Stimulated activated CD8-positive, alpha-beta memory T cell treated with anti-CD3 and anti-CD28 coated beads, Interleukin-15, amount 100 ng/mL, for 48 hours (primary cell): ENCODE results near the gene PTPRD.

Experiments
- DNase-seq, 2 donors: peaks; one replicate each; pipeline ENCODE4 v3.0.0-alpha.2; 2020; ENCODE audit warnings: low read depth in 2 of 2

Gene PTPRD

DNA sequence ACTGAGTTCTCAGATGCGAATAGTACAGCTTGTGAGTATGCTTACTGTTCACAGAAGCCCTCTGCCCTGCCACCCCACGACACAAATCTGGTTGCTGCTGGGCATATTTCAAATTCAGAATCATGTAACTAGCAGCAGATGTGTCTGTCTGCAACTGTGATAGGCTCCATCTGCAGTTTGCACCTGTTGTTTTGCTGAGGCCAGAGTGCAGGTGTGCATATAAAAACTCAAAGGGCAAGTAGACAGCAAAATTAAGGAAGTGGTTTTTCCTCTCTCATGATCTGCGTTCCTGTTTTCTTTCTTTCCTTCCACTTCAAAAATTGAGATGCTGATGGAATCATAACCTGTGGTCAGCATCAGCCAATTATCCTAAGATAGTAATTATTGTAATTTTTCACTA is 1000.5 kb downstream of the PTPRD start:
- DNase-seq: no peak

DNA sequence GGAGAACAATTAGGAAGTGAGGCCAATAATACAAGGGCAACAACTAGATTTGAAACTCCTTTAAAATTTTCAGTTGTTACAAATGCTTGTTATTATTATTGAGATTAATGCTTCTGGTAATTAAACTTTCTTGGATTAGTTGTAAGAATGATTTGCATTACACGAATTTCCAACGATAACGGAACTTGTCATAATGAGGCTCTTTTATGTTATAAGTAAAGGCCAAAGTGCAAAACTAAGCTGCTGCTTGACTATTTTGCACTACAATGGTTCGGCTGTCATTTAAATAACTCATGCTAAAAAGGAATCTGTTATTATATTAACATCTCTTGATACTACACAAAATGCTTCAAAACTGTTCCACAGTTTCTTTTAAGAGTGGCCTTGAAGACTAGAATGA is 1007.1 kb downstream of the PTPRD start:
- no peak for DNase-seq

DNA sequence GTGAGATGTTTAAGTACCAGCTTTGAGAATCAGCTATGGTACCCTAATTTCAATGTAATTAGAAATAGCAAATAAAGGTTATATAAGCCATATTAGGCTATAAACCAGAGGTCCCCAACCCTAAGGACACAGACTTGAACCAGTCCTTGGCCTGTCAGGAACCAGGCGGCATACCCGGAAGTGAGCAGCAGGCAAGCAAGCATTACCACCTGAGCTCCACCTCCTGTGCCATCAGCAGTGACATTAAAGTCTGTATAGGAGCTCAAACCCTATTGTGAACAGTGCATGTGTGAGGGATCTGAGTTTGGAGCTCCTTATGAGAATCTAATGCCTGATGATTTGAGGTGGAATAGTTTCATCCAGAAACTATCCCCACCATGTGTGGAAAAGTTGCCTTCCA is 1009.5 kb downstream of the PTPRD start:
- no peak for DNase-seq

DNA sequence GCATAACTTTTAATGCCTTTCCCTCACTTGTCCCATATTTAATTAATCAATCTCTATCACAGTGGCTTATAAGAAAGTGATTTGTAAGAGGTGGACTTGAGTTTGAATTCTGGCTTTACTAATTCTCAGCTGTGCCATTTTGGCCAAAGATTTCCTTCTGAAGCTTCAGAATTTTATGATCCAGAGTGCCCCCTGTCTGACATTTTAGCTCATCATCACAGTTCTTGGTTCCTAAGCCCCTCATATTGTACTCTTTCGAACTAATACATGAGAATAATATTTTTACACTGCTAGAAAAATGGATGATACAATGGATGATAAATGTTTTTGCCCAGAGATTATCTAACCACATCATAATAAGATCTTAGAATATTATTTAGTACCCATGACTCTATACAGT is 1014.1 kb downstream of the PTPRD start:
- no peak for DNase-seq

DNA sequence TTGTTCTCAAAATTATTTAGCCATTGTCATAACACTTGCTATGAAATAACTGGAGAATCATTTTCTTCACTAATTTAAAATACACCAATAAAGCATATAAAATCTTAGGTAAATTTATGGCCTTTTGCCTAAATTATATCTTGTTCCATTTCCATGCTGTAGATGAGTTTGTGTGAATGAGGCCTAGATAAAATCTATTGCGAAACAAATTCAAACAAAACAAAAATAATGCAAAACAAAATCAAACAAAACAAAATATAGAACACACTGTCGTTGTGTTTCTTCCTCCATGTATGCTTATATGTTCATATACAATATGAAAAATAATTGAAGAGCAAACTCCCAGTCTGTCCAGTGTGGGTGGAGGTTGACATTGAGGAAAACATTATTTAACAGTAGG is 1020.7 kb downstream of the PTPRD start:
- DNase-seq: no peak

DNA sequence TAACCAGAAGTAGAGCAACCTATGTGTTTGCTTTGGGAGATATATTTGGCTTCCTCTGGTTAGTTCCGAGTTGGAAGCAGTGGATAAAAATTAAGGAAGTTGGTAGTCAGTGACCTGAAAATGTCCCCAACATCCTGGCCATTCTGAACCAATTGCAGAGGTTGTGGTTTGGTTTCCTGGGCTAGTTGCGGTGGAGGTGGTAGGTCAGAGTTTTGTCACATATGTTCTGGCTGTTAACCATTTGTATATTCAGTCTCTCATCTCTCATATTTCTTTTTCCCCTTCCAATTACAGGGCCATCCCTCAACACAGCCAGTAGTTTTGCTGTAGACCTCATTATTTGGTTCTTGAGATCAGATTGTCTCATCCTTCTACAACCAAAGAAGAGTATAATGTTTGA is 1026.9 kb downstream of the PTPRD start:
- no peak for DNase-seq

DNA sequence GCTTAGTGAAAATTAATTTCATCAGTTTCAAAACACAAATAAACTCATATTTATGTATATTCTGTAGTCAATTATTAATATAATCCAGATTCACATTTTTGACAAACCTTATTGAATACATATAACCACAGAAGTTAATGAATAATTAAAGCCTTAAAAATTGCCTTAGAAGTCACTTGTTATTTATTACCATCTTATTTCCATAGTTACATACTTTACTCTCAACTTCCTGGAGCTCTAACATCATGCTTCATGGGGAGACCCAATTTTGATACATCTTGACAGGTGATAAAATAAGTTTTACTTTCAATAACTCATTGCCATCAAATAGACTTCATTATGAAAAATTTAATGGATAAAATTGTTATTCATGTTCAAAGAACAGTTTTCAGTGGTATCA is 1038.7 kb downstream of the PTPRD start:
- DNase-seq: no peak

DNA sequence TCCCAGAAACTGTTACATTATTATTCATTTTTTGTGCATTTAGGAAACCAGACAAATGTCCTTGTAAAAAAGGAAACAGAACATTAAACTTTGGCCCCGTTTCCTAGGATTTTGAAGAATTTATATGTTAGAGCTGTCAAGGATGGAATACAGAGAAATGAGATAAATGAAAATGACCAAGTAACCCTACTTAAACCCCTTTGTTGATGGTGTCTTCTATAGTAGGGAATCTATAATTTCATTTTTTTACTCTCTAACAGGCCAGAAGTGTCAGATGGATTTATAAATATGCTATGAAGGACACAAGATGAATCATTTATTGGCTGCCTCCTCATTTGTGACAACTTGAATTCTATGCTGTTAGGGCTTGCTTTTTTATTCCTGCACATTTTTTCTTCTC is 1047.1 kb downstream of the PTPRD start:
- DNase-seq: no peak

DNA sequence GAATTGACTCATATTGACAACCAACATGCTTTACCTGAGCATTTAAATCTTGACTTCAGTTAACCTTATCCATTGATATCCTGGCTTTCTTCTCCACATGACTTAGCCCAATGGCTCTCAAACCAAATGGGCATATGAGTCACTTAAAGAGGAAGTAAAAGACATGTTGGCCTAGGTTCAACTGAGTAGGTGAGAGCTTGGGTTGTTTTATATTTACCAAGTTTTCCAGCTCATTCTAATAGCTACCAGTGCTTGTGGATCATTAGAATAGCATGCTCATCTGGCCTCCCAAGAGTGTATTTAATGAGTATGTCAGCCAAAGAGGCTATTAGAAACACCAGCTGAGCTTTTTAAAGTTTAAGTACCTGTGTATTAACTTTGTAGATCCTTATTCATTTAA is 1049.0 kb downstream of the PTPRD start:
- DNase-seq: no peak

DNA sequence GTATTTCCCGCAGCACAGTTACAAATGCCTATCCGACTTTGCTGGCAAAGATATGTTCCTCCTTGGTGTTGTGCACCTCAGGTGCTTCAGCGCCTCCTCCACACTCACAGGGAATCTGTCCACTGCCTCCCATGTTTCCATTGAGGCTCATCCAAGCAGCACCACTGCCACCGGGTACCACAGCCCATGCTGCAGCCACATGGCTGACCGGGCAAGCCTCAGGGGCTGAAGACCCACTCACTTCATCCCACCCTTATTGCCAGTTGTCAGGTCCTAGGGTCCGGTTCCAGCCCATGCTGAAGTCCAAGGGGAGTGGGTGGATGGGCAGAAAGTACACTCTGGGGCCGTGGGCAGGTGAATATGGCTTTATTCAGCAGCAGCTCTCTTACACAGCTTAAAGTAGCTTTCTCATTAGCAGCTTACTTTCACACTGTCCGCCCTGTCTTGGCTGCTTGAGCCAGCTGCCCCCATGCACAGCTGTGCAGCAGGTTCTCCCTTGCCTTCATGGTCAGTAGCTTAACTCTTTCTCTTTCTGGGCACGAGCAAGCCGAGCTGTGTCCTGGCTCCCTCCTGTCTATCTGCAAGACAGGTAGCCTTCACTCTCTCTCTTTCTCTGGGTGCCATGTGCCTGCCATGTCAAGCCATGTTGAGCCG is 1052.3 kb downstream of the PTPRD start:
- DNase-seq: no peak

DNA sequence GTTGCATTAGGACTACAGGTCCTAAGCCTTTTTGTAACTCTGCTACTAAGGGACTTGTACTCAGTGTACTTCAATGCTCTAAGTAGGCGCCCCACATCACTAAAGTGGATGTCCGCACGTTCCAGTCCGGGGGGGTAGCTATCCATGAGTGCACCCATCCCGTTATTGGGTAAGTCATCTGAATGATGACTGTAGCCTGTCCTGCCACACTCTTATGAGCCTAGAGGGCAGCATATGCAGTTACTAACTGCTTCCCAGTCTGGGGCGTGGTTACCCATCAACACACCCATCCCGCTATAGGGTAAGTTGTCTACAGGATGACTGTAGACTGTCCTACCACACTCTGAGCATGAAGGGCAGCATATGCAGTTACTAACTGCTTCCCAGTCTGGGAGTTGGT is 1053.9 kb downstream of the PTPRD start:
- no peak for DNase-seq

DNA sequence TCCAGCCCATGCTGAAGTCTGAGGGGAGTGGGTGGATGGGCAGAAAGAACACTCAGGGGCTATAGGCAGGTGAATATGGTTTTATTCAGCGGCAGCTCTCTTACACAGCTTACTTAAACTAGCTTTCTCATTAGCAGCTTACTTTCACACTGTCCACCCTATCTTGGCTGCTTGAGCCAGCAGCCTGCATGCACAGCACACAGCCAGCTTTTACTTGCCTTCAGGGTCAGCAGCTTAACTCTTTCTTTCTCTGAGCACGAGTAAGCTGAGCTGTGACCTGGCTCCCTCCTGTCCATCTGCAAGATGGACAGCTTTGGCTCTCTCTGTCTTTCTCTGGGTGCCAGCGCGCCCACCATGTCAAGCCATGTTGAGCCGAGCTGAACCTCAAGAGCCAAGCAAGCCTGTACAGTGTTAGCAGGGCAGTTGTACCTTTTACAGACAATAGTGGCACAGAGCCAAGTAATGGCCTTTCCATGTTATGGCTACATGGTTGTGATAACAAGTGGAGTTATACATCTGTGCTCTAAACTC is 1054.9 kb downstream of the PTPRD start:
- DNase-seq: no peak

DNA sequence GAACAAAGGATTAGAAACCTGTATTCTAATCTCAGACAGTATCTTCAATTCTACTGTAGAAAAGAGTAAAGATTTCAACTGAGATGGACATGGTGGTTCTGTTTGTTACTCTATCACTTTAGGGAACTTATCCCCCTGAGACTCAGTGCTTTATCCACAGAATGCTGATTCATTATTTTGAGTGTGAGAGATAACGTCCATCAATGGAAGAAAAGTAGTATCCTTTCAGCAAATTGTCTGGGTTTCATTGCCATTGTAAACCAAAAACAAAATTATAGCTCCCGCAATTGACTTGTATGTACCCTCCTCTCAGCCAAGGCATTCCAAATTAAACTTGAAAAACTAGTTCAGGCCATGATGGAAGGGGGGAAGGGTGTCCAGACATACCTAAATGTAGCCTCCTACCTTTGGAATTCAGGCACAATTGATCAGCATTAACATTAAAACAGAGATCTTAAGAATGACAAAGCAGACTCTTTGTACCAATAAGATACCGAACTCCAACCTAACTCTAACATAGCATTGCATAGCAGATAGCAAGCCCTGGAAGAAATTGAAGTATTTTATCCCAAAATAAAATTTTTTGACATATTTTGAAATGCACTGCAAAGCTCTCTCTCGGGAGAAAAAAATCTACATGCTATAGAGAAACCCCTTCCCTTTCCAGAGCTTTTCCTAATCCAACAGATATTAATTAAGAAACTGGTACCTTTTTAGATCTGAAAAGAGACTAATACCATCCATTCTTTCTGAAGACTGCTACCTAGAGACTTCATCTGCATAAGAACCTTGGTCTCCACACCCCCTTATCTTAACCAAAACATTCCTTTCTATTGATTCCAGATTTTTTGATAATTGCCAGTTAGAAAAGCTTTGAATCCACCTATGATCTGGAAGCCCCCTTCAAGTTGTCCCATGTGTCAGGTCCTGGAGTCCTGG is 1055.7 kb downstream of the PTPRD start:
- DNase-seq: no peak

DNA sequence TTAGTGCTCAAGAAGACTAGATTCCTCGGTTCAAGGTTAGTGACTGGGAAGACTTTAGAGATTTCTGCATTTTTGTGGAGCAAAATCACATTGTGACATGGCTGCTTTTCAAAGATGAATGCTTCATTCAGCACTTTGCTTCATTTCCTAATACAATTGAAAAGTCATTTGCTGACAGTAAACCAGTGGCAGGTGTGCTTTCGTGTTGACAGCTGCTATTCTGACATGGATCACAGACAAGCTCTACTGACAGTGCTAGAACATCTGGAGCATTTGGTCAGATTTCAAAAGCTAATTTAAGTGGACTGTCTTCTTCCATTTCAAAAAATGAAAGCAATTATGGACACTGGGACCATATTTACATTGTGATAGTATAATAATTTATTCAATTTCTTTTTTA is 1060.1 kb downstream of the PTPRD start:
- no peak for DNase-seq

DNA sequence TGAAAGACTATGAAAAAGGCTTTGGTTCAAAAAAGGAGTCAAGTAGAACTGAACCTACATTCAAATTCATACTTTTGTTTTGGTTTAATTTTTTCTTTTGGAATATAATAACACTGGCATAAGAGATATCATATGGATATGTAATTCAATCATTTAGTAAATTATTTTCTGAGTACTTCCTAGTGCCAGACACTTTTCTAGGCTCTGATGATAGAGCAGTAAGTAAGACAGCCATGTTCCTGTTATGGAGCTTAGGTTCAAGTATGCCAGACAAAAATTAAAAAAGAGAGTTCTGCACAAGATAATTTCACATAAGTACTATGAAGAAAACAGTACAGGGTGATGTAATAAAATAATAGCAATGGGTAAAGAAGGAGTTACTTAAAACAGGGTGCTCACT is 1074.0 kb downstream of the PTPRD start:
- no peak for DNase-seq

DNA sequence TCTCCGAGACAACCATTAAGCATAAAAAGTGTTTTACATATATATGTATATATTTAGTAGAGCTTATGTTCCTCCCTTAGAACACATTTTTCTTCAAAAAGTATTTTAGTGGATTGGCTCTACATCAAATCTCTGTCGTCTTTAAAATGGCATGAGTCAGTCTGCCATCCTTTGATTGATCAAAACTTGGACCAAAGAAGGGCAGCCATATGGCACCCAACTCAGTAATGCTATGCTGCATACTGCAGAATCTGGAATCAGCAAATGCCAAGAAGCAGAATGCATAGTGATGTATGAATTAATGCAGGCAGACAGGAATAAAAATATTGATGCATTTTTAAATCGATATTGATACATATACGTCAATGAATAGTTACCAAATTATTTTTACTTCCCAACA is 1074.4 kb downstream of the PTPRD start:
- no peak for DNase-seq

DNA sequence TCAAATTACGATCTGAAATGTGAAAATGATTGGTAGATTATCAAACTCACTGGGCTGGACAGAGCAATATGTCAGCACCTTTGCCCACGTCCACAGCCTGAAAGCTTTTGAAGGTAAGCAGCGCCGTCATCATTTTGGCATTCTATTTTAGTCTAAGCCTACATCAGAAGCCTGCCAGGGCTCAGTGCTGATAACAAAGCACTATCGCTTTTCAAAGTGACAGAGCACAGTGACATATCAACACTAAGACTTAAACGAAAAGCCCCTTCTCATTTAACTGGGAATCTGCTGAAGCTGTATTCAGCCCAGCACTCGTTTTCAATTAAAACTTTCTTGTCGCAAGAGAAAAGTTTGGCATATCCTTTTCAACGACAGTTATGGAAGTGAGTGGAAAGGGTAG is 1076.3 kb downstream of the PTPRD start:
- DNase-seq: no peak

DNA sequence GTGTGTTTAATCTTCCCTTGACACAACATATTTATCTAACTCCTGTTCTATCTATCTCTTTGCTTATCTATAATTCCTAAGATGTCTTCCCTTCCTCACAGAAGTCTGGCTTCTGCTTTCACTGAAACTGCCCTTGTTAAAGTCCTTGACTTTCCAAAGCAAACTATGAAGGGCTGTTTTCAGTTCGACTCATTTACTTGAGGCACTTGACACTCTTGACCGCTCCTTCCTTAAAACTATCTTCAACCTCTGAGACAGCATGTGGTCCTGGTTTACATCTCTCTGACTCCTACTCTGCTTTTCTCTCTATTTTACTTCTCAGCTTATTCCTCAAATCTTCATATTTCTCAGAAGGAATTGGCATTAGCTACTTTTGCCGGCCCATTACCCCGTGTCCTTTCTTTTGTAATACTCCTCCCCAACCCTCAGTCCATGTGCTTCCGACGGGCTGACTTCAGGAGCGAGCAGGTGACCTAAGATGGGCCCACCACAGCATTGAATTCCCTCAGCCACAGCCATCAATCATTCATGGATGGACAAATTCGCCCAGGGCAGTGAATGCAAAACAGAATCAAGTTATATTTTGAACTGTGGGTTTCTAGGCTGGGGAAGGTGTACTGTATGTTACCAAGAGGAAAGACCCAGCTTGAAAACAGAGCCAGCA is 1089.2 kb downstream of the PTPRD start:
- DNase-seq: no peak

DNA sequence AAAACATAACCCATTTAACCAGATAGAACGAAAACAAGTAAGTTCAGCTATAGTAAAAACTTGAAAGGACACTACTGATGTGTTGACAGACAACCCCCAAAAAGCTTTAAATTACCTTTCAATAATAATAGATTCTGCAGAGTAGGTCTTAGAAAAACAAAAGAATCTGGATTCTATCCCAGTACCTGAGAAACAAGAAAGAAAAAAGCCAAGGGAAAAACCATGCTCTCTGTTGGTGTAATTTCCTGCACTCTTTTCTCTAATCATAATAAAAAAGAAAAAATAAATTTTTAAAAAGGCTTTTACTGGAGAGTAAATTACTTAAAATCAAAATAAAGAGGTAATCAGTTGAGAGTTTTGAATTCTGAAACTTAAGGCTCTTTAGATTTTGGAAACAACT is 1090.4 kb downstream of the PTPRD start:
- DNase-seq: no peak

DNA sequence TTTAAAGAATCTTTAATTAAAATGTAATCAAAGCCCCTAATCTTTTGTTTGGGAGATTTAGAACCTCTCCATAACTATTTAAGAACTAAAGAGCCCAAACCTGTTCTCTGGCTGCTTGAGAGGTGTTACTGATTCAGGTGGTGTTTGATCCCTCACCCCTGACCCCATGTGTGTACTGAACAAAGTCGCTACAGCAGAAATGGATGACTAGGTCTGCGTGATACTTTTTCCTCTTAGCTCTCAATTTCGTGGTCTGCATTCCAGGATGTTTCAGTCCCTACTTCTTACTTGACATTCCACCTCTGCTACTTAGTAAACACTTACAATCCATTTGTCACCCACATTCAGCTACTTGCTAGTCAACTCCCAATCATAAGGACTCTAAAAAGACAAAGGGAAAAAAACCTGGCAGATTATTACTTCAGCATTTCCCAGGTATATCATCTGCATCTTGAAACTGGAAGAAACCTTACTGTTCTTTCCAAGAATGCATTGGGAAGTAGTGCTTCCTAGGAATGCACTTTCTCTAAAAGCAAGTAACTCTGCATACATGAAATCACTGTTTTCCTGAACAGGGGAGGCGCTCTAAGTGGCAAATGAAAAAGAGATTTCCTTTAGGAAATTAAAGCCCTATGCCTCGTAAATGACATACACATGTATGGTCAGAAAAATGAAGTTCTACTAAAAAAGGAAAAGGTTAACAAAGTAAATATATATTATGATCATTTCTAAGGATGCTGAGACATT is 1091.6 kb downstream of the PTPRD start:
- no peak for DNase-seq

DNA sequence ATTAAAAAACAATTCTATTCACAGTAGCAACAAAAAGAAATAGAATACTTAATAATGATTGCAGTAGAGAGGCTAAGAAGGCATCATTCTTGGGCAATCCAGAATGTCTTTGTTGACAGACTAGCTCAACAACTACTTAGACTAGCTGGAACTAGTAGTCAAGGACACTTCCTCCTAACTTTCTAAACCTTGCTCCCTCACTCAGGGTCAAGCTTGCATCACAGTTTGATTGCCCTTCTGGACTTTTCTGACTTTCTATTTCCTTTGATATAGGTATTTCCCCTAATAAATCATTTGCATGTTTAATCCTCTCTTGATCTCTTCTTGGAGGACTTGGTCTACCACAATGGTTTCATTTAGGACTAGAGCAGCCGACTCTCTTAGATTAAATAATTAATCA is 1107.9 kb downstream of the PTPRD start:
- no peak for DNase-seq

DNA sequence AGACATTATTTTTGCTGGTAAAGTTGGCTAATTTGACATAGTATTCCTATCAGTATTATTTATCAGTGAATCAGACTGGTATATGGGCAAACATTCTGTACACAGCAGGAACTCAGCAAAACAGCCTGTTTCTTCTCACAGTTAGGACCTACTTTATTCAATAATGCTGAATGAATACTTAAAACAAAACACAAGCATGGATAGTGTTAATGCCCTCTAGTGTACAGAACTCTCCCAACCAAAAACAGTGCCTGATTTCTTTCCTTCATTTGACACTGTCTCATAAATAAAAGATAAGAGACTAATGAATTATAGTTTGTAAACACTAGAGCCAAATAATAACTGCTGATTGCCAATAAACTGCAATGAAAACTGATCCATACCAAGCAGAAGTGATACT is 1113.3 kb downstream of the PTPRD start:
- no peak for DNase-seq
